Prostate gland (tissue), 2 donors: ENCODE results near the gene BMP7.

Experiments
- POLR2A ChIP-seq: fragments of 450-650 bp; IDR thresholded peaks from one replicate; pipeline ENCODE4 v1.6.1; 2016; ENCODE audit warnings: antibody characterized with exemption, mild to moderate bottlenecking
- TF ChIP-seq, protein P1 (sequence below), 4 experiments: fragments of 200-600 bp in 2 of 4; fragments of 450-650 bp in 2 of 4; sonication (generic) in 2 of 4; IDR thresholded peaks; 1 replicate in 3 of 4; 2 replicates in 1 of 4; pipeline ENCODE4 v1.5.1; 2016 to 2019; ENCODE audit warnings: antibody characterized with exemption in 4 of 4, mild to moderate bottlenecking in 2 of 4, moderate library complexity in 2 of 4

GRCh38 chr20:57241363-57241991 is 25.0 kb downstream of the BMP7 start:
- no peak for TF ChIP-seq POLR2A
- TF ChIP-seq, protein P1, sequence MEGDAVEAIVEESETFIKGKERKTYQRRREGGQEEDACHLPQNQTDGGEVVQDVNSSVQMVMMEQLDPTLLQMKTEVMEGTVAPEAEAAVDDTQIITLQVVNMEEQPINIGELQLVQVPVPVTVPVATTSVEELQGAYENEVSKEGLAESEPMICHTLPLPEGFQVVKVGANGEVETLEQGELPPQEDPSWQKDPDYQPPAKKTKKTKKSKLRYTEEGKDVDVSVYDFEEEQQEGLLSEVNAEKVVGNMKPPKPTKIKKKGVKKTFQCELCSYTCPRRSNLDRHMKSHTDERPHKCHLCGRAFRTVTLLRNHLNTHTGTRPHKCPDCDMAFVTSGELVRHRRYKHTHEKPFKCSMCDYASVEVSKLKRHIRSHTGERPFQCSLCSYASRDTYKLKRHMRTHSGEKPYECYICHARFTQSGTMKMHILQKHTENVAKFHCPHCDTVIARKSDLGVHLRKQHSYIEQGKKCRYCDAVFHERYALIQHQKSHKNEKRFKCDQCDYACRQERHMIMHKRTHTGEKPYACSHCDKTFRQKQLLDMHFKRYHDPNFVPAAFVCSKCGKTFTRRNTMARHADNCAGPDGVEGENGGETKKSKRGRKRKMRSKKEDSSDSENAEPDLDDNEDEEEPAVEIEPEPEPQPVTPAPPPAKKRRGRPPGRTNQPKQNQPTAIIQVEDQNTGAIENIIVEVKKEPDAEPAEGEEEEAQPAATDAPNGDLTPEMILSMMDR (IDR thresholded peaks at IDR 0.05) = no peak
